Measurements from ENCODE around the gene SEZ6L.
"Not testable (repeated sequence)": the region's sequence is repeated elsewhere in the genome, so short reads cannot be mapped to it uniquely, and the experiment has no call there.

Gene SEZ6L

DNA sequence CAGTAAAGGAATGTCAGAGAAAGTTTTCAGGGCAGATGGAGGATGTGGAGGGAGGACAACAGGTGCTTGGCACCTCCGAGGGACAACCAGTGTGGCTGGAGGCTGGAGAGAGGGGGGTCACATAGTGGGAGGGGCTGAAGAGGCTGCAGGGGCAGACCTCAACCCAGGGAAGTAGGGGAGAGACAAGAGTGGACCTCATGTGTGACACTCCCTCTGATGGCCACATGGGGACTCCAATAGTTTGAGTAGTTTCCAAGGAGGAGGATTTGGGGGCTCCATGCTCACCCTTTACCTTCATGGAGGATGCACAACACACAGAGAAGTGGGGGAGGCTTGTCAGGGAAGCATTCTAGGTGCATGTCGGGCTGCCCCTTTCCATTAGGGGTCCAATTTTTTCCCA is 224.7 kb downstream of the SEZ6L start:
- no peak for DNase-seq

DNA sequence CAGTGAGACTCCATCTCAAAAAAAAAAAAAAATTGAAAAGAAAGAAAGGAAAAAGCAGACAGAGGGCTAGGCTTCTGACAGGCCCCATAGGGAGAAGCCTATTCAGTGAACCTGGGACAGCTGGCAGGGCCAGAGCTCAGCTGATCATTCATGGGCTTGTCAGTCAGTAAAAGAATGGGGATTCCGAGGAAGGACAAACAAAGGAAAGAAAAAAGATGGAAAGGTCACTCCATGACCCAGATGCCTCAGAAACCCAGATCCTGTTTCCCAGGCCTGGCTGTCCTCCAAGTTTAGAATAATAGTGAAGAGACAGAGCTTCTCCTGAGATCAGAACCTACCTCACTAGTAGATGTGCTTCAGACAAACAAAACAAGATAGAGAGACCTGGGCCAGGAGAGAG is 225.5 kb downstream of the SEZ6L start:
- no peak for DNase-seq

DNA sequence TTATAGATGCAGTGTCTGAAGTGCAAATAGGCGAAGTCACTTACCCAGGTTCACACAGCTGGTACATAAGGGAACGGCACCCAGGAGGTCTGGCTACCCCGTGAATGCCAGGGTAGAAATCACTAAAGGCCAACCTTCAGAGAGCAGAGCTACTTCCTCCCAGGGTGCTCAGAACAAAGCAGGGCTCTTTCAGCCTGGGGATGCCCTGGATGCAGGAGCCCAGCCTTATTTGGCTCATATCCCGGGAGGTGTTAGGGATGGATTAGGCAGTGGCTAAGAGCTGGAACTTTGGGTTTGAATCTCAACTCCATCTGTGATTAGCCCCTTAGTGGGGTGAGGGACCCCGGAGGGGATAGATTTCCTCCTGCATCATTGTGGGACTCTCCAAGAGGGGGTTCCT is 226.7 kb downstream of the SEZ6L start:
- no peak for DNase-seq

DNA sequence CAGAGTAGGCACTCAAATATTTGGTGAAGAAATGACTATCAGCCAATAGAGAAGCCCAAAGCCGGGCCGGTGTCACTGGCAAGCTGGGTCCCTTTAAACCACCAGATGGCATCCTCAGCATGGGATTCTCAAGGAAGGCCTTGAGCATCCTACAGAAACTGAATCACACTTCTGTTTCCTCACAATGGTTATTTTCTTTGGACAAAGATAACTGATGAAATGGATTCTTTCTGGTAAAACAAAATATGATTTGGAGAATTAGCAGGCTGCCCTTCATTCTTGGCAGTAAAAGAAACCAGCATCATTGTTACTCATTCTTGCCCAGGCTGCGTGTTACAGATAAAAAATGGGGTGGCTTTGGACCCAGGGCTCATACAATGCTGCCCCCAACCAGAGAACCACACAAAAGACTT is 229.5 kb downstream of the SEZ6L start:
- DNase-seq: peak; percentile 61

DNA sequence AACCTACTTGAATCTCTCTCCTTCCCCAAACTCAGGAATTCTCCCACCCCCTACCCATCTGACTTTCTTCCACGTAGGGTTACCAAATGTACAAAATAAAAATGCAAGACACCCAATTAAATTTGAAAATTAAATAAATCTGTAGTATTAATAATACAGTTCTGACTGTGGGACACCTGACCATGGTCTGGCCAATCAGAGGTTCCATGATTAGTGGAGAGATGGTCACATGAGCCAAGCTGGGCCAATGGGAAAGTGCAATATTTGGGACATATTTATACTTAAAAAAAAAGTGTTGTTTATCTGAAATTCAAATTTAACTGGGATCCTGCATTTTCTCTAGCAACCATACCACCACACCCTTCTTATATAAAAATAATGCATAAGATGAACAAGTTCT is 230.0 kb downstream of the SEZ6L start:
- DNase-seq: no peak

DNA sequence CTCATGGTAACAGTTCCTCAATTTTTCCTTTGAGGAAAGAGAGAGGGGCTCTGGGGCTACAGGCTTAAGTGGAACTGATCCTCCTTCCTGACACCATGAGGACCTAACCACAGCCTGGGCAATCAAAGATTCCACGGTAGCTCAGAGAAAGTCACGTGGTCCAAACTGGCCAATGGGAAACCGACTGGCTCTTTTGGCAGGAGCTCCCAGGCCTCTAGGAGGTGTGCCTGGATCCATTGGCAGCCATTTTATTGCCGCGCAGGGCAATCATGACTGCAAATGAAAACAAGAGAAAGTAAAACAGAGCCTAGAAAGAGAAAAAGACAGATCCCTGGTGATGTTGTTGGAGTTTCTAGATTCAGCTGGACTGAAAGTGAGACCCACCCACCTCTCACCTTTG is 232.5 kb downstream of the SEZ6L start:
- DNase-seq: no peak

DNA sequence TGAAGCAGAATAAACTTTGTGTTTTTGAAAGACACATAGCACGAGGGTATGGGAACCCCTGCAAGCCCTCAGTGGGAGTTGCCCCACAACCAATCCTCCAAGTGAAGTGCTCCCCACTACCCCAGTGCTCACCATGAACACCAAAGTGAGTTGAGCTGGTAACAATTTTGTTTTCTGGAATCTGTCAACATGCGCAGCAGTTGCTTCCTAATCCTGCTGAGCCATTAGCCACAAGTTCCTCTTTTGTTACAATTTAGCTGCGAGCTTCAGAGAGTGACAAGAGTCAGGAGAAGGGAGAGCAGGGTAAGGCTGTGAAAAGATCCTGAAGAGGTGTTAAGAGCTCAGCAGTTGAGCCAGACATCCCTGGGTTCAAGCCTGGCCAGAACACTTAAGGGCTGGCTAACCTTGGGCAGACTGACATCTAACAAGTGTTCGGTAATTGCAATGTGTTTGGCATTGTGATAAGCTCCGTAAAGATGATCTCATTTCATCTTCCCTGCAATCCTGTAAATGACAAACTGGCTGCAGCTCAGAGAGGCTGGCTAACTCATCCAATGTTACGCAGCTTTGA is 235.7 kb downstream of the SEZ6L start:
- no peak for DNase-seq

DNA sequence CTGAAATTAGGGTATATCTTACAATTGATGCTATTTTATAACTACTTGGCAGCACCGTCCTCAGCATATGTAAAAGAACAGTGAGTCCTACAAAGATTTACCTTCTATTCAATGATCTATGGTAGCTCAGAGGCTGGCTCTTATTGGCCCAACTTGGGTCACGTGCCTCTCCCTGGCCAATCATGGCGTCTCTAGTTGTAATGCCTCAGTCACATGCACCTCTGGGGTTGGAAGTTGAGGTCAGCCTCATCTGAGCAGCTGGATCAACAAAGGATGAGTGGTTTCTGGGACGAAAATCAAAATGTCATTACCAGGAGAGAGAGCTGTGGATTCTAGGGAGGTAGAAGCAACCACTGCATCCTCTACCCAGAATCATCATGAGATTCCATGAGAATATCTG is 236.9 kb downstream of the SEZ6L start:
- no peak for DNase-seq

DNA sequence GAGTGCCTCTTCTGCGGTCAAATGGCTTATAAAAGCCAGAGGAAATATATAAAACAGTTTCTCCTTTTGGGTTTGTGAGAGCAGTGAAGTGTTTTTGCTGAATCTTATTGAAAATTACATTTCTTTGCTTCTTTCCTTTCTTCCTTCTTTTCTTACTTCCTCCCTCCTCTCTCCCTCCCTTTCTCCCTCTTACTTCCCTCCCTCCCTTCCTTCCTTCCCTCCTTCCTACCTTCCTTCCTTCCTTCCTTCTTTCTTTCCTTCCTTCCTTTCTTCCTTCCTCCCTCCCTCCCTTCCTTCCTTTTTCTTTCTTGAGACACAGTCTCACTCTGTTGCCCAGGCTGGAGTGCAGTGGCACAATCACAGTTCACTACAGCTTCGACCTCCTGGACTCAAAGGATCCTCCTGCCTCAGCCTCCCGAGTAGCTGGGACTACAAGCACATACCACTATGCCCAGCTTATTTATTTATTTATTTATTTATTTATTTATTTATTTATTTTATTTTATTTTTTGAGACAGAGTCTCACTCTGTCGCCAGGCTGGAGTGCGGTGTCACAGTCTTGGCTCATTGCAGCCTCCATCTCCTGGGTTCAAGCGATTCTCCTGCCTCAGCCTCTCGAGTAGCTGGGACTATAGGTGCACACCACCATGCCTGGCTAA is 239.4 kb downstream of the SEZ6L start:
- not testable (repeated sequence) for DNase-seq

DNA sequence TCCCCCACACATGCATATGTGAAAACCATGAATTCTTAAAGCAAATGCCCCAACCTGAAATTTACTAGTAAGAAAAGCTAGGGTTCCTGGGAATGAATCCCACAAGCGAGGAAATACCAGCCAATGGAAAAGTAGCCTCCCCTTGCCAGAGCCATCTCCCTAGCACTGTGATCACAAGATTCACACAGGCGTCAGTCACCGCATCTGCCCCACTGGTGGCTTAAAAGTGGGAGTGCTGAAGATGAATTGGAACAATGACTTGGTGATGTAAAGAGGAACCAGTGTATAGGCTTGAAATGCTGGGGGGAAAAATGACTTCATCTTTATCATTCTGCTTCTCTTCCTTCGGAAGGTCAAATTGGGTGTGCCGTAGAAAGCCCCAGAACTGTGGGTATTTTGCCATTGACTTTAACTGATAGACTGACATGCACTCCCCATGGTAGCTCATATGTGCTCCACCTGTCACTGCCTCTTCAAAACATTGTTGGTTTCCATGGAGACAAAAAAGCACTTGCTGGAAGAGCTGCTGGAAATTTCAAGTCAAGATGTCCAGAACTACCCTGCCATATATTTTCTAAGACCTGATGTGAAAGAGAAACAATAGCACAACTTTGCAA is 240.6 kb downstream of the SEZ6L start:
- DNase-seq: no peak

DNA sequence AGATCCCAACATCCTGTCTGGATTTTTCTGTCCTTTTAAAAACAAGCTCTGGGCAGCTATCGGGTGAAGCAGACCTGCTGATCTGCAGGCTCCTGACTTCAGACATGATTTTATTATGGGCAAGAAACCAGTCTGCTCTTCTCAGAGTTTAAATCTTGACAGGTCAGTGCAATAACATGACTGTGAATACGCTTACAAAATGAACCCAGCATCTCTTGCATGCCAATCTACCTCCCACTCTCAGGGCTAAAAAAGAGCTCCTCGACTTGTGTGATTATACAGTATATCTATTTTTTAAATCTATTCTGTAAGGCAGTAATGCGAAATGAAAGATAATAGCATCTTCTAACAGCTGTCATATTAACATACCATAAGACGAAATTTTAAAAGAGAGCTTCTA is 241.1 kb downstream of the SEZ6L start:
- DNase-seq: no peak

DNA sequence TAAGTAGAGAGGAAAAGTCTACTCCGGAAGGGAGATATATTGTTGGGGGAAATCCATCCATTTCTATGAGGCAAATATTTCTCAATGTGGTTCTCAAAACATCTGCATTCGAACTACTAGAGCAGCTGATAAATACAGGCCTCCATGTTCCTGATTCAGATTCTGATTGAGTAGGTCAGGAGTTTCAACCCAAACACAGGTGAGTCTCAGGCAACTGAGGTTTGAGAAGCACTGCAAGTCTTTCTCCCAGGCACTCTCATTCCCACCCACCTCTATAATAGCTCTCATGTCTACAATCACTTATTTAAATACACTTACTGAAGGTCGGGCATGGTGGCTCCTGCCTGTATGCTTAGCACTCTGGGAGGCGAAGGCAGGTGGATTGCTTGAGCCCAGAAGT is 245.1 kb downstream of the SEZ6L start:
- no peak for DNase-seq

DNA sequence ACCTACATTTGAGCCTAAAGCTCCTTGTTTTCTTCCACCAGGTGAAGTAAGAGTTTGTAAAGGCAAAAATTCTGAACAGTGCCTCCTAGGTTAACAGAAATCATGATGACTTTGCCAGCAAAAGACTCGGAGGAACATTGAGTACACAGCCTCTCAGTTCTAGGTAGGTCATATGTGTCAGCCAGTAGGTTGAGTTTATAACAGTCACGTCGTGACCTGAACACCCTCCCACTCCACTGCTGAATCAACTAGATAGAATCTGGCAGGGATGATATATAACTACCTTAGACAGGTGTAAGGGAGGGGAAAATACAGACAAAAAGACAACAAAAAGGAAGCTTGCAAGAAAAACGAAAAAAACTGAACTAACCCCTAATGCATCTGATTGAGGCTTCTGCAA is 247.0 kb downstream of the SEZ6L start:
- no peak for DNase-seq

DNA sequence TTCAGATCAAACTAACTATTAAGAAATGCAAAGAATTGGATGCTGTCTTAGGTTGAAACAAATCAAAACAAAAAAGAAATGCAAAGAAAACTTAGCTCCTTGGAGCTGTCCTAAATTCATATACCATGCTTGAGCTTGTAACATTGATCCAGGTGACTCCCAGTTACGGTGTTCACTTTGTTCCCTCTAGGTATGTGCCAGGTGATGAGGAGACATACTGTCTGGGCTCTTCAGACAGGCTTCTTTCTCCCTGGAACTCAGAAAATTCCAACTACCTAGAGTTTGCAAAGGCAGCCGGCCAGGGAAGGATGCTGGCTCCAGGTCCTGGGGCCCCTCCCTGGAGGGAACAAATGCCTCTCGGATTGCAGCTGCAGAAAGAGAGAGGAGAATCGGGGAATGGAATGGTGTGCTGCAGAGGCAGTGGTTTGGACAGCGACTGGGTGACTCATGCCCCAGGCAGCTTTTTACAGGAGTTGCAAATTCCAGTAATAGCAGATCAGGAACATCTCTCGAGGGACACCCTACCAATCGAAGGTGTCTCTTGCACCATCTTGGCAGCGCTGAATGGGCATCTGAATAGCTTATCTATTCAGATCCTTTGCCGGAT is 247.5 kb downstream of the SEZ6L start:
- no peak for DNase-seq

DNA sequence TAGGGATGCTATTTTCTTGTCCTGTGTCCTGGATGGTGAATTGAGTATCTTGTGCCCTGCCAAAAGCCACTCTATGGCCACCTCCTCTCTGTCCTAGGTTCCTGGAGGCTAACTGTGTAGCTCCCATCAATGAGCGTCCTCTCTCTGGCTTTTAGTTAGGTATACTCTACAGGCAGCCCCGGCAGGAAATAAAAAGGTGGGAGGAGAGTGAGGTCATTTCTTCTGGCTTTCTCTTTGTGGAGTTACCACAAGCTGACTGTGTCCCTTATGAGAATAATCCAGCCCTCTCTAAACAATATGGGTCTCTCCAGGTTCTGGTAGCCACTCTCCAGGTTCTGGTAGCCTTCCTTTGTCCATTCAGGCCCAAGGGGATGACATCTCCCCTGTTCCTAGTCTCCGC is 248.1 kb downstream of the SEZ6L start:
- no peak for DNase-seq

DNA sequence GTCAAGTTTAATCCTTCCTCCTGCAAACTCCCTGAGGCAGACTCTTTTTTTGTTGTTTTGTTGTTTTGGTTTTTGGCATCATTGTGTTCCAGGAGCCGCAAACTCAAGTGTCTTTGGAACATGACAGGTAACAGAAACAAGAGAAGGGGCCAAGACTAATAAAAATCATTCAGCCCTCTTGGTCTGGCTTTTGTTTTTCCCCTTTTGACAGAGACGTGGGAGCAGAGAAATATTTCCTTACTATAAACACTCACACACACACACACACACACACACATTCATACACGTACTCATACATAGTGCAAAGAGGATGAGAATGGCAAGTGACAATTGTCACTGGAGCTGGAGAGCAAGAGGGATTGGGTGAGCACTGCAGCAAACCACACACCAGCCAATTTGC is 249.4 kb downstream of the SEZ6L start:
- DNase-seq: no peak

DNA sequence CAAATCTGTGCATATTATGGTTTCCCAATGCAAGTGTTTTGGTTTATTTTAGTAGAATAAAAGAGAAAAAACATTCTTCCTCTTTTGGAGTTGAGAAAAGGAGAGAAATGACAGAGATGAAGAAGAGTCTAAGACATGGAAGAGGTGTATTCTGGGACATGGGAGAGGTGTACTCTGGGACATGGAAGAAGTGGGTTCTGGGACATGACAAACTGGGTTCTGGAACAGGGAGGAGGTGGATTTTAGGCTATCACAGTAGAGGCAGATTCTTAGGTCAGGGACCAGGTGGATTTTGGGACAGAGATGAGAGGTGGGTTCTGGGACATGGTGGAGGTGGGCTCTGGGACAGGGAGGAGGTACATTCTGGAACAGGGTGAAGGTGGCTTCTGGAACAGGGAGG is 257.7 kb downstream of the SEZ6L start:
- no peak for DNase-seq

DNA sequence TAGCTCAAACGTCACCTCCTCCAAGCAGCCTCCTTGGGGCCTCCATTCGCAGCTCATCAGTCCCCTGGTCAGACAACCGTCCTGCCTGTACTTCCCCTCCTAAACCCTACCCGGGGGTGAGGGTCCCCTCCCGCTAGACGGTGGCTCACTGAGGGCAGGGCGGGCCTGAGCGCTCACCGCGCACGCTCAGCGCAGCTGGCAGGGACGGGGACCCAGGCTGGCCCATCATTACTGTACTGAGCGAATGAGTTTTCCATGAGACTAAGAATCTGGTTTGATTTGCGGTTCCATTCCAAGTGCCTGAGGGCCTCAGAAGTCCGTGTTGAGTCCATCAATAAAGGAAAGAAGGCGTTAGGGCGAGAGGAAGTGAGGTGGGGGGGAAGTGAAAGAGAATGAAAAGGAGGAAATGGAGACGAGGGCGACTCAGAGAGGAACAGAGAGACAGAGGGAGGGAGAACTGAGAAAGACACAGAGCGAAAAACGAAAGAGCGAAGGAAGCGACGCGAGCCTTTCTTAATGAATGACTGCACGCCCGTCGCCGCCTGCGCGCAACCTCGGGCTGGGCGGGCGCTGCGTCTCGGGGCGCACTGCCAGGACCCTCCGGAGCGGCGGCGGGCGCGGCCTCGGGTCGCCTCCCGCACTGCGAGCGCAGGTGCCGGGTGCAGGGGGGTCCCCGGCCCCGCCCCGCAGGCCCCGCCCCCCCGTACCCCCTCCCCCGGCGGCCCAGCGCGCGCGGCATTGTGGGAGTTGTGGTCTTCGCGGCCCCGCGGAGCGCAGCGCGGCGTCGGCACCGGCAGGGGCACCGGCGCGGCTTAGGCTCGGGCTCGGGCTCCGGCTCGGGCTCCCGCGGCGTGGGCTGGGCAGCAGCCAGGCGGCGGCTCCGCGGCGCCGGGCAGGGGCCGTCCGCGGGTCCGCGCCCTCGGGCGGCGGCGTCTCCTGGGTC is 259.5 kb downstream of the SEZ6L start, which contains the start of gene ASPHD2:
ASPHD2 (plus strand) TSS at position 746 of the 943 bp plus-strand sequence. CDS start 4,356 bp downstream, outside the sequence.
- peak; percentile 85 for DNase-seq

DNA sequence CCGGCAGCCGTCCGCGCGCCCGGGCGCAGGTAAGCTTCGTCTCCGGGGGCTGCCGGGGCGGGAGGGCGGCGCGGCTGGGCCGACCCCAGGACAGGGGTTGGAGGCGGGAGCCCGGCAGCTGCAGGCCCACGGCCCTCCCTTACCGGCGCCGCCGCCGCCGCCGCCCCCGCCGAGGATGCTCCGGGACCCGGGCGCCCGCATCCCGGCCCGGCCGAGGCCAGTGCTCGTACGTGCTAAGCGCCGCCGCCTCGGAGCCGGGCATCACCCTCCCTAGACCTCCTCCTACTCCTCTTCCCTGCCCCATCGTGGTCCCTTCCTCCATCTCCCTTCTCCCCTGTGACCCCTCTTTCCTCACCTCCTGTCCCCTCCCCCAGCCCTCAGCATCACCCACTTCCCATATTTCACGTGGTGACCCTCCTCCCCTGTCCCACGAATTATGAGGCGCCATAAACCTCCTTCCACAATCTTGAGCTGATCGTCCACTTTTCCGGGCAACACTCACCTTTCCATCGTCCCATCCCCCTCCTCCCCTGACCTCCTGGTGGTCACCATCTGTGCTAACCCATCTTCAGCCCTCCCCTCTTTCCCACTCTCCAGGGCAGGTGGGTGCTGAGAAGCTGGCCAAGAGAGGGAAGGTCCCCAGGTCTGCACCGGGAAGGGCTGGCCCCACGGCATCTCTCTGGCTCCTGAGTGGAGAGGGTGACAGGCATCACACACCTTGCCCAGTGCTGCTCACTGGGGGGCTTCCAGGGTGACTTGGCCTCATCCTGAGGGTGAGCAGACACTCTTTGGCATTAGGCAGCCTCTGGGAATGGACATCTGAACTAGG is 260.4 kb downstream of the SEZ6L start:
- DNase-seq: no peak

DNA sequence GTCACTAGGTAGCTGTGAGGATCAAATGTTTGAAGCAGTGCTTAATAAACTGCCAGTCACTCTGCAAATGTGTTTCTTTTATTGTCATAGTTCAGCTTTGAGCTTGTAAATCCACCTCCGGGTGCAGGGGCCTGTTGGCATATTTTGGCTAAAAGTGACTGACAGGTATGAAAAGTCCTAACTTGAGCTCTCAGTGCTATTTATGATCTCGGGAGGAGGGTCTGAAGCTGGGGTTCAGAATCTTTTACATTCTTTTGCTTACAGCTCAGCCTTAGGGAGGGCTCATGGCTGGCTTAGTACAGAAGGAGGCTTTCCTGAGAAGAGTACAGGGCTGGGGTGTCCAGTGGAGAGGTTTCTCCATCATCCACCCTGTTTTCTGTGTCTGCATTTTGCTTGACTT is 261.3 kb downstream of the SEZ6L start:
- no peak for DNase-seq

DNA sequence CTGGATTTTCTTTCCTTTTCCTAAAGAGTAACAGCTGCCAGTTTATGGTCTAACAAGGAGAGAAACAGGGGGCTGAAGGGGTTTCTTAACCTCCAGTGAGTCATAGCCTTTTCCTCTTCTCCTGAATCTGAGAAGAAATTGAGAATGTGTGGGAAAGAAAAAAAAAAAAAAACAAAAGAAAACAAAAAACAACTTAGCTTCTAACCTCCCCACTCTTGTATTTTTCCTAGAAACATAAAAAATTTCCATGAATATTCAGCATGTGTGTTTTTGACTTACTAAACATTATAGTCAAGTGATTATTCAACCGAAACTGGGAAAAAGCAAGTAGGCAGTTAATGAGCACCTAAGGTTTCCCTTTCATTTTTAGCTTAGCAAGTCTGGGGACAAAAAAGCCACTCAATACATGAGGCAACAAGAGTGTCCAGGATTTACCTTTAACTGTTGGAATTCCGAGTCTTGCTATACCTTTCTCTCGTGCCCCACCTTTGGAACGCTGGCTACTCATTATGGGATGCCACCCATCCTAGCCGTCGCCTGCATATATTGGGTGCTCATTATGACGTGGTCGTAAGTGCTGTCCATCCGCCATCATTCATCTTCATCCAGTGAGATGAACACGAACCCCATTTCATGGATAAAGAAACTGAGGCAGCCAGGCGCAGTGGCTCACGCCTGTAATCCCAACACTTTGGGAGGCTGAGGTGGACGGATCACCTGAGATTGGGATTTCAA is 262.2 kb downstream of the SEZ6L start:
- DNase-seq: no peak

Data from CD4-positive, alpha-beta T cell treated with Interferon gamma for 1 hour (primary cell).